PFSK-1 (cell line): ENCODE results near the gene KAZN.

Source experiments
- POLR2AphosphoS5 ChIP-seq: IDR thresholded peaks from 2 replicates; pipeline ENCODE4 v1.6.1; 2012; ENCODE audit warnings: low read depth, mild to moderate bottlenecking, control low read depth, low read length, moderate library complexity
- SIN3A ChIP-seq: IDR thresholded peaks from 2 replicates; pipeline ENCODE4 v1.6.1; 2012; ENCODE audit warnings: mild to moderate bottlenecking, low read length, moderate library complexity, borderline replicate concordance; ENCODE audit not compliant: insufficient read depth
- TF ChIP-seq, protein P1 (sequence below), 2 experiments: IDR thresholded peaks; 2 replicates each; pipeline versions ENCODE4 v1.6.1 to v1.8.0; 2011 to 2012; ENCODE audit warnings: low read depth in 2 of 2, low read length in 2 of 2, control low read depth in 1 of 2, inconsistent platforms in 1 of 2, mild to moderate bottlenecking in 1 of 2, moderate library complexity in 1 of 2; ENCODE audit not compliant: insufficient read depth in 1 of 2

DNA sequence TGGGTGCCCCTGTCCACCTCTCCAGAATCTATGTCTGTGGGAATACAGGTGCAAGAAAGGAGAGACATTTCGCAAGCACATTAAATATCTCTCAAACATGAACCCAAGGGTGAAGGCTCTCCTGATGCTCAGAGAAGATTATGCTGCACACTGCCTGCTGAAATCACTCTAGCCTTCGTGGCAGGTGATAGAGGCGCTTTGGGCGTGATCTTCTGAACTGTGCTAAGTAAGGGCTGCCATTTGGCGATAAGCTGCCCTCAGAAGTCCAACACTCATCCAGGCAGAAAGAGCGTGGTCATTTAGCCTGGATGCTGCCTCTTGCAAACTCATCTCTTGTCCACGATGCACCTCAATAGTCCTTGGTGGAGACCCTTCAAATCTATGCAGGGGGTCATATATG lies 241.9 kb downstream of the KAZN start:
- TF ChIP-seq SIN3A (no peak), POLR2AphosphoS5 (no peak)
- TF ChIP-seq, protein P1, sequence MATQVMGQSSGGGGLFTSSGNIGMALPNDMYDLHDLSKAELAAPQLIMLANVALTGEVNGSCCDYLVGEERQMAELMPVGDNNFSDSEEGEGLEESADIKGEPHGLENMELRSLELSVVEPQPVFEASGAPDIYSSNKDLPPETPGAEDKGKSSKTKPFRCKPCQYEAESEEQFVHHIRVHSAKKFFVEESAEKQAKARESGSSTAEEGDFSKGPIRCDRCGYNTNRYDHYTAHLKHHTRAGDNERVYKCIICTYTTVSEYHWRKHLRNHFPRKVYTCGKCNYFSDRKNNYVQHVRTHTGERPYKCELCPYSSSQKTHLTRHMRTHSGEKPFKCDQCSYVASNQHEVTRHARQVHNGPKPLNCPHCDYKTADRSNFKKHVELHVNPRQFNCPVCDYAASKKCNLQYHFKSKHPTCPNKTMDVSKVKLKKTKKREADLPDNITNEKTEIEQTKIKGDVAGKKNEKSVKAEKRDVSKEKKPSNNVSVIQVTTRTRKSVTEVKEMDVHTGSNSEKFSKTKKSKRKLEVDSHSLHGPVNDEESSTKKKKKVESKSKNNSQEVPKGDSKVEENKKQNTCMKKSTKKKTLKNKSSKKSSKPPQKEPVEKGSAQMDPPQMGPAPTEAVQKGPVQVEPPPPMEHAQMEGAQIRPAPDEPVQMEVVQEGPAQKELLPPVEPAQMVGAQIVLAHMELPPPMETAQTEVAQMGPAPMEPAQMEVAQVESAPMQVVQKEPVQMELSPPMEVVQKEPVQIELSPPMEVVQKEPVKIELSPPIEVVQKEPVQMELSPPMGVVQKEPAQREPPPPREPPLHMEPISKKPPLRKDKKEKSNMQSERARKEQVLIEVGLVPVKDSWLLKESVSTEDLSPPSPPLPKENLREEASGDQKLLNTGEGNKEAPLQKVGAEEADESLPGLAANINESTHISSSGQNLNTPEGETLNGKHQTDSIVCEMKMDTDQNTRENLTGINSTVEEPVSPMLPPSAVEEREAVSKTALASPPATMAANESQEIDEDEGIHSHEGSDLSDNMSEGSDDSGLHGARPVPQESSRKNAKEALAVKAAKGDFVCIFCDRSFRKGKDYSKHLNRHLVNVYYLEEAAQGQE (IDR thresholded peaks at IDR 0.05; ENCODE audit: insufficient read depth in 1 of 2, low read depth in 2 of 2, low read length in 2 of 2) = no peak
